Breast epithelium (tissue), 4 donors: ENCODE results near the gene CCL27. TPM values are rescaled to one million over a fixed set of nuclear protein-coding genes. Genes with fewer than 3 reads are reported as not detected.
A peak's percentile ranks its signal among the peaks of the same experiment; 100 is the strongest.

Experiments used
- DNase-seq, 2 donors: peaks; one replicate each; pipeline ENCODE4 v3.0.0-alpha.2; 2019; ENCODE audit warnings: low spot score in 2 of 2
- H3K27ac ChIP-seq, 2 donors: fragments of 200-600 bp; sonication (generic) in 1 of 2; one replicate each; pipeline ENCODE4 v1.5.1; 2016 to 2019; ENCODE audit warnings: mild to moderate bottlenecking in 1 of 2
- H3K27me3 ChIP-seq, 2 donors: fragments of 200-600 bp; sonication (generic) in 1 of 2; one replicate each; pipeline versions ENCODE4 v1.5.1 to v1.6.0; 2017 to 2019; ENCODE audit warnings: control low read depth in 1 of 2, mild to moderate bottlenecking in 1 of 2
- H3K36me3 ChIP-seq: fragments of 200-600 bp; one replicate; pipeline ENCODE4 v1.5.1; 2019
- H3K4me1 ChIP-seq, 2 donors: fragments of 200-600 bp; sonication (generic); one replicate each; pipeline ENCODE4 v1.5.1; 2016 to 2019; ENCODE audit warnings: control low read depth in 1 of 2
- H3K4me3 ChIP-seq, 3 donors: fragments of 200-600 bp; sonication (generic); 1 replicate in 2 of 3; 2 replicates in 1 of 3; pipeline ENCODE4 v1.5.1; 2016 to 2019; ENCODE audit warnings: mild to moderate bottlenecking in 3 of 3, moderate library complexity in 2 of 3
- H3K9me3 ChIP-seq, 2 donors: fragments of 200-600 bp; sonication (generic) in 1 of 2; one replicate each; pipeline ENCODE4 v1.5.1; 2016 to 2019; ENCODE audit warnings: control low read depth in 1 of 2
- CTCF ChIP-seq, 3 donors: fragments of 450-650 bp; IDR thresholded peaks; one replicate each; pipeline ENCODE4 v1.5.1; 2016 to 2017; ENCODE audit warnings: antibody characterized with exemption in 3 of 3, mild to moderate bottlenecking in 3 of 3, moderate library complexity in 3 of 3
- POLR2A ChIP-seq: fragments of 450-650 bp; IDR thresholded peaks from one replicate; pipeline ENCODE4 v1.6.1; 2016; ENCODE audit warnings: antibody characterized with exemption, mild to moderate bottlenecking, moderate library complexity
- POLR2AphosphoS5 ChIP-seq, 3 donors: sonication (generic); formaldehyde crosslinking; IDR thresholded peaks; one replicate each; pipeline ENCODE4 v1.6.1; 2017; ENCODE audit warnings: antibody characterized with exemption in 3 of 3
- intact Hi-C: fragments of 100-400 bp; cut with DNase I; formaldehyde crosslinking; loops from one replicate; pipeline ENCODE4 v1.15.1; 2023; ENCODE audit warnings: low total_unique reads
- total RNA-seq, 3 donors: library from RNA; depleted of rRNA; stranded (reverse); fragments of >200 nt; gene quantifications; one replicate each; pipeline ENCODE4 v1.1.0, GENCODE V29; 2016

Gene CCL27
- total RNA-seq, 3 donors from 2014 or later = not detected

- DNase-seq = peak; percentile 79 to 86
- no peaks in the 10 kb centered on the region for H3K9me3 ChIP-seq
- peak overlapping the region; percentile 61 to 79 (median 69) for H3K4me3 ChIP-seq
- no peak for TF ChIP-seq POLR2A
- TF ChIP-seq POLR2AphosphoS5 (IDR thresholded peaks at IDR 0.05) = peak in 2 of 3 donors; percentile 64 to 71
- peak; percentile 94 to 95 (median 95) for TF ChIP-seq CTCF (IDR thresholded peaks at IDR 0.05)
- H3K36me3 ChIP-seq = no peaks in the 10 kb centered on the region
- H3K4me1 ChIP-seq = no peaks in the 10 kb centered on the region
- H3K27me3 ChIP-seq = no peaks in the 10 kb centered on the region
- intact Hi-C loops = loop anchor here (5.0 kb wide), 2 partner anchors 125 to 155 kb away; no protein-coding TSS in a partner anchor
- peak overlapping the region; percentile 74 to 93 for H3K27ac ChIP-seq
These were observed 39.6 kb upstream of the CCL27 start for GRCh38 chr9:34701769-34702736.

GRCh38 chr9:34701023-34701768, 38.7 kb upstream of the CCL27 start:
- TF ChIP-seq POLR2AphosphoS5 (IDR thresholded peaks at IDR 0.05) (no peak), CTCF (IDR thresholded peaks at IDR 0.05) (peak; percentile 69 to 78 (median 77))
- intact Hi-C loops = loop anchor here (5.0 kb wide), 2 partner anchors 126 to 154 kb away; no protein-coding TSS in a partner anchor
- peak overlapping the region; percentile 74 to 93 for H3K27ac ChIP-seq

GRCh38 chr9:34694811-34695210, 32.4 kb upstream of the CCL27 start:
- no peak for TF ChIP-seq POLR2A
- no peak for TF ChIP-seq CTCF (IDR thresholded peaks at IDR 0.05)
- no peak for TF ChIP-seq POLR2AphosphoS5 (IDR thresholded peaks at IDR 0.05)
- H3K9me3 ChIP-seq = no peaks in the 10 kb centered on the region
- no peaks in the 10 kb centered on the region for H3K27me3 ChIP-seq
- DNase-seq = no peak
- H3K27ac ChIP-seq = no peak overlapping the region
- intact Hi-C loops = no loop called here
- H3K36me3 ChIP-seq = no peaks in the 10 kb centered on the region
- no peak overlapping the region for H3K4me3 ChIP-seq
- no peaks in the 10 kb centered on the region for H3K4me1 ChIP-seq

More at GRCh38 chr9:34701023-34701768, 38.7 kb upstream of the CCL27 start:
- no peaks in the 10 kb centered on the region for H3K4me1 ChIP-seq
- peak overlapping the region; percentile 61 to 79 (median 69) for H3K4me3 ChIP-seq
- no peaks in the 10 kb centered on the region for H3K9me3 ChIP-seq
- H3K36me3 ChIP-seq = no peaks in the 10 kb centered on the region
- DNase-seq = peak; percentile 54 to 73
- H3K27me3 ChIP-seq = no peaks in the 10 kb centered on the region

- H3K27me3 ChIP-seq = no peaks in the 10 kb centered on the region
- no peaks in the 10 kb centered on the region for H3K9me3 ChIP-seq
- no peak for DNase-seq
- H3K27ac ChIP-seq = no peak overlapping the region
- TF ChIP-seq POLR2A (no peak), POLR2AphosphoS5 (IDR thresholded peaks at IDR 0.05) (no peak), CTCF (IDR thresholded peaks at IDR 0.05) (no peak)
- H3K36me3 ChIP-seq = no peaks in the 10 kb centered on the region
- intact Hi-C loops = no loop called here
- H3K4me1 ChIP-seq = no peaks in the 10 kb centered on the region
- H3K4me3 ChIP-seq = no peak overlapping the region
These were observed 31.1 kb upstream of the CCL27 start for GRCh38 chr9:34693560-34693959.
